Bronchial epithelial cell (primary cell): ENCODE data around the gene RSPO3. TPM values are rescaled to one million over a fixed set of nuclear protein-coding genes. Genes with fewer than 3 reads are reported as not detected.

Experiments
- DNase-seq: peaks from one replicate; pipeline ENCODE4 v3.0.0-alpha.2; 2010; ENCODE audit warnings: low read depth
- FAIRE-seq: peaks from 2 replicates; lab custom pipeline; 2011; peaks lifted over from hg19 to GRCh38; lab: Jason Lieb, UNC
- H3K27me3 ChIP-seq: 2 replicates; pipeline ENCODE4 v1.5.1; 2011; ENCODE audit warnings: low read length; ENCODE audit not compliant: control insufficient read depth, insufficient read depth
- H3K36me3 ChIP-seq: 2 replicates; pipeline ENCODE4 v1.5.1; 2011; ENCODE audit warnings: low read length; ENCODE audit not compliant: control insufficient read depth, insufficient read depth
- H3K4me3 ChIP-seq: 2 replicates; pipeline ENCODE4 v1.5.1; 2011; ENCODE audit warnings: mild to moderate bottlenecking, low read depth, low read length, control low read depth
- total RNA-seq: library from RNA; depleted of rRNA; stranded (reverse); fragments of >200 nt; gene quantifications from 2 replicates; pipeline ENCODE4 v1.2.1, GENCODE V29; 2014
- TF ChIP-seq, protein P1 (sequence below): IDR thresholded peaks from 2 replicates; pipeline ENCODE4 v1.5.1; 2011; ENCODE audit warnings: mild to moderate bottlenecking, moderate library complexity, low read length, control low read depth, inconsistent platforms; ENCODE audit not compliant: insufficient read depth, severe bottlenecking

The RSPO3 gene
- total RNA-seq, 1 donor from 2014 or later: not detected

GRCh38 chr6:127102299-127102698 lies 16.2 kb upstream of the RSPO3 start:
- Histone ChIP-seq H3K36me3 (no peaks in the 10 kb centered on the region), H3K27me3 (peaks cover 2% of the 10 kb centered on the region), H3K4me3 (no peak overlapping the region)
- TF ChIP-seq, protein P1, sequence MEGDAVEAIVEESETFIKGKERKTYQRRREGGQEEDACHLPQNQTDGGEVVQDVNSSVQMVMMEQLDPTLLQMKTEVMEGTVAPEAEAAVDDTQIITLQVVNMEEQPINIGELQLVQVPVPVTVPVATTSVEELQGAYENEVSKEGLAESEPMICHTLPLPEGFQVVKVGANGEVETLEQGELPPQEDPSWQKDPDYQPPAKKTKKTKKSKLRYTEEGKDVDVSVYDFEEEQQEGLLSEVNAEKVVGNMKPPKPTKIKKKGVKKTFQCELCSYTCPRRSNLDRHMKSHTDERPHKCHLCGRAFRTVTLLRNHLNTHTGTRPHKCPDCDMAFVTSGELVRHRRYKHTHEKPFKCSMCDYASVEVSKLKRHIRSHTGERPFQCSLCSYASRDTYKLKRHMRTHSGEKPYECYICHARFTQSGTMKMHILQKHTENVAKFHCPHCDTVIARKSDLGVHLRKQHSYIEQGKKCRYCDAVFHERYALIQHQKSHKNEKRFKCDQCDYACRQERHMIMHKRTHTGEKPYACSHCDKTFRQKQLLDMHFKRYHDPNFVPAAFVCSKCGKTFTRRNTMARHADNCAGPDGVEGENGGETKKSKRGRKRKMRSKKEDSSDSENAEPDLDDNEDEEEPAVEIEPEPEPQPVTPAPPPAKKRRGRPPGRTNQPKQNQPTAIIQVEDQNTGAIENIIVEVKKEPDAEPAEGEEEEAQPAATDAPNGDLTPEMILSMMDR: no peak
- FAIRE-seq: no peak
- DNase-seq: peak; percentile 96

DNA sequence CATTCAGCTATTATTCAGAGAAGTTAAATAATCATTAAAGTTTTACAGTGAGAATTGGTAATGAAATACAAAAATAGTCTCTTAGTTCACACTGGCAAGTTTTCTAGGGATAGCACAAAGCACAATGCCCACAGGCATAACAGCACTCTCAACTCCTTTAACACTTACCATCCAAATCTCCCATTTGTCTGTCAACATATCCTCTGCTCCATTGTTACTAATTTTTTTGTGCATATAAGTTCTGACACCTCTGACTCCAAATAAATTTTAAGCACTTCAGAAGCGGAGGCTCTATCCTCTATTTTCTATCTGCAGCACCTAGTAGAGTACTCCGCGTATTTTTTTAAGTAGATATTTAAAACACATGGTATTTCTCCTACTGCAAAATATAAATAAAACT lies 15.6 kb upstream of the RSPO3 start:
- no peak overlapping the region for H3K4me3 ChIP-seq
- H3K27me3 ChIP-seq: peaks cover 4% of the 10 kb centered on the region
- TF ChIP-seq, protein P1: no peak
- no peaks in the 10 kb centered on the region for H3K36me3 ChIP-seq
- DNase-seq: no peak
- FAIRE-seq: no peak

DNA sequence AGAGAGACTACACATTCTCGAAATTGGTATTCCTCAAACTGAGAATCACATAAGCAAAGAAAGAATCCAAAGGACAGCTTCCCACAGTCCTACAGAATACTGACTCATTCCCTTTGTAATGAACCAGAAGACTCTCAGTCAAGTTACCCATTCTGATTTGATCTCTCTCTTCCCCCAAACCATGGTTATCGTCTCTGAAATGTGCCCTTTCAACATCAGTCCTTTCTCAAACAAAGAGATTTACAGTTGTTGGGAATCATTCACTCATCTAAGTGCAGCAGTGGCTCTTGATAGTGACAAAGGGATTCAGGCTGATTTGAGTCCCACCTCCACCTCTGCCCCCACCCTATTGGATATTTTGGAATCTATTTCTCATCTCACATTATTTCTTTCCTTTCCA lies 15.0 kb upstream of the RSPO3 start:
- TF ChIP-seq, protein P1: no peak
- DNase-seq: peak; percentile 14
- Histone ChIP-seq H3K4me3 (no peak overlapping the region), H3K27me3 (peaks cover 4% of the 10 kb centered on the region), H3K36me3 (no peaks in the 10 kb centered on the region)
- no peak for FAIRE-seq

- DNase-seq (no peak), FAIRE-seq (no peak)
- H3K27me3 ChIP-seq: peaks cover 6% of the 10 kb centered on the region
- H3K36me3 ChIP-seq: no peaks in the 10 kb centered on the region
- no peak overlapping the region for H3K4me3 ChIP-seq
- TF ChIP-seq, protein P1: no peak
Measured at GRCh38 chr6:127107916-127108315, 10.6 kb upstream of the RSPO3 start.

GRCh38 chr6:127110712-127111111 lies 7.8 kb upstream of the RSPO3 start:
- Histone ChIP-seq H3K4me3 (no peak overlapping the region), H3K36me3 (no peaks in the 10 kb centered on the region), H3K27me3 (peaks cover 6% of the 10 kb centered on the region)
- DNase-seq (no peak), FAIRE-seq (no peak)
- TF ChIP-seq, protein P1: no peak

- FAIRE-seq (no peak), DNase-seq (no peak)
- TF ChIP-seq, protein P1: no peak
- H3K36me3 ChIP-seq: no peaks in the 10 kb centered on the region
- H3K27me3 ChIP-seq: peaks cover 10% of the 10 kb centered on the region
- no peak overlapping the region for H3K4me3 ChIP-seq
Measured at GRCh38 chr6:127111526-127111925, 6.9 kb upstream of the RSPO3 start.
